ENCODE measurements around the gene CADM3.

CADM3 gene

GRCh38 chr1:159250638-159251216 lies 79.3 kb downstream of the CADM3 start:
- Histone ChIP-seq H3K4me1 (no peaks in the 10 kb centered on the region), H3K9ac (no peak overlapping the region), H3K4me3 (ENCODE audit: low read depth, low read length) (no peak overlapping the region), H3K36me3 (ENCODE audit: control insufficient read depth, insufficient read depth, low read length) (no peaks in the 10 kb centered on the region), H3K9me3 (ENCODE audit: control insufficient read depth, low read length) (no peaks in the 10 kb centered on the region), H3K79me2 (no peaks in the 10 kb centered on the region), H3K27me3 (ENCODE audit: control insufficient read depth, insufficient read depth, low read length) (no peaks in the 10 kb centered on the region), H3K27ac (no peak overlapping the region), H3K4me2 (ENCODE audit: low read length) (no peak overlapping the region), H2AFZ (no peak overlapping the region)
- TF ChIP-seq, protein P1, sequence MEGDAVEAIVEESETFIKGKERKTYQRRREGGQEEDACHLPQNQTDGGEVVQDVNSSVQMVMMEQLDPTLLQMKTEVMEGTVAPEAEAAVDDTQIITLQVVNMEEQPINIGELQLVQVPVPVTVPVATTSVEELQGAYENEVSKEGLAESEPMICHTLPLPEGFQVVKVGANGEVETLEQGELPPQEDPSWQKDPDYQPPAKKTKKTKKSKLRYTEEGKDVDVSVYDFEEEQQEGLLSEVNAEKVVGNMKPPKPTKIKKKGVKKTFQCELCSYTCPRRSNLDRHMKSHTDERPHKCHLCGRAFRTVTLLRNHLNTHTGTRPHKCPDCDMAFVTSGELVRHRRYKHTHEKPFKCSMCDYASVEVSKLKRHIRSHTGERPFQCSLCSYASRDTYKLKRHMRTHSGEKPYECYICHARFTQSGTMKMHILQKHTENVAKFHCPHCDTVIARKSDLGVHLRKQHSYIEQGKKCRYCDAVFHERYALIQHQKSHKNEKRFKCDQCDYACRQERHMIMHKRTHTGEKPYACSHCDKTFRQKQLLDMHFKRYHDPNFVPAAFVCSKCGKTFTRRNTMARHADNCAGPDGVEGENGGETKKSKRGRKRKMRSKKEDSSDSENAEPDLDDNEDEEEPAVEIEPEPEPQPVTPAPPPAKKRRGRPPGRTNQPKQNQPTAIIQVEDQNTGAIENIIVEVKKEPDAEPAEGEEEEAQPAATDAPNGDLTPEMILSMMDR (IDR thresholded peaks at IDR 0.05) = no peak

Measured in parathyroid adenoma (tissue), 2 donors.